Measurements from ENCODE around the gene ACTN2.

The ACTN2 gene

GRCh38 chr1:236744533-236744932 lies 58.2 kb downstream of the ACTN2 start:
- DNase-seq, result no peak

- no peak for DNase-seq
Measured at GRCh38 chr1:236746785-236747184, 60.5 kb downstream of the ACTN2 start.

- no peak for DNase-seq
Measured at GRCh38 chr1:236747311-236747985, 61.1 kb downstream of the ACTN2 start.

DNA sequence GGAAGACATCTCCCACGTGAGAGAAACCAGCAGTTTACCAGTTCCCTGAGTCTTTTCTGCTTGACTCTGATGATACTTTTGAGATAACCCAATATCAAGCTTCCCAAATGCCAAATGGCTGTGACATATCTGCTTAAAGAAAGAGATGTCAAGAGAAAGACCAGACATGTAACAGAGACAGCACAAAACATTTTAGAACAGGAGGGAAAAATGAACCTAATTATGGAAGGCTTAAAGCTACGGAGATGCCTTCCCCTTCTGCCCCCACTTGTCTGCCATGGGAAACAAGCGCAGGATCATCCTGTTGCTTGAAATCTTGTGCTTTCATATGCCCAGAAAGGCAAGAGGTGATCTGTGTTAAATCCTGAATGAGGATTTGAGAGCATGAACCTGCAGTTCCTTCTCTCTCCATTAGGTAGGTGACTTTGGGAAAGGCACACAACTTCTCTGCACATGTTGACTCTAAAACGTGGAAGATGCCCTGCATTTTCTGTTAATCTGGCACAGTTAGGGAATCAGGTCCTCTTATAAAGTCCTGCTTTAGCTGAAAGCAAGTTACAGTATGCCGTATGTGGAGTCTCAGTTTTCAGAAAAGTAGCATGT lies 62.1 kb downstream of the ACTN2 start:
- no peak for DNase-seq

DNA sequence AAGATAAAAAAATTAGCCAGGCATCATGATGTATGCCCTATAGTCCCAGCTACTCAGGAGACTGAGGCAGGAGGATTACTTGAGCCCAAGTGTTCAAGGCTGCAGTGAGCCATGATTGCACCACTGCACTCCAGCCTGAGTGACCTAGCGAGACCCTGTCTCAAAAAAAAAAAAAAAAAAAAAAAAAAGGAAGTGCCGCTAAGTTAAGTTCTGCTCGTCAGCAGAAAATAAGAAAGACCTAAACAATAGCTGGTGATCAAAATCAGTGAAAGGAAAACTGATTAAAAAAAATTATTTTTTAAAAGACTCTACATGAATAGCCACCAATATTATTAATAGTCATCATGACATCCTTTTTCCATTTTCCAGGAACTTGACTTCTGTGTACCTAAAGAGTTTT lies 64.6 kb downstream of the ACTN2 start:
- no peak for DNase-seq

DNA sequence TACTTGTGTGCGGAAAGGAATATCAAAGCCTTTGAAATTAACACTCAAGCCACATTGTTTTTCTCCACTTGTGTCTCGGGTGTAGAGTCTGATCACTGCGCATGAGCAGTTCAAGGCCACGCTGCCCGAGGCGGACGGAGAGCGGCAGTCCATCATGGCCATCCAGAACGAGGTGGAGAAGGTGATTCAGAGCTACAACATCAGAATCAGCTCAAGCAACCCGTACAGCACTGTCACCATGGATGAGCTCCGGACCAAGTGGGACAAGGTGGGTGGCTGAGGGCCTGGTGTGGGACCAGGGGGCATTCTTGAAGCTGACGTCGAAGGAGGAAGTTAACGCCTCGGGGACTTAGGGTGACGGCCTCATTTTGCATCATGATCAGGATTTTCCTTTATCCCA lies 65.1 kb downstream of the ACTN2 start:
- no peak for DNase-seq

DNA sequence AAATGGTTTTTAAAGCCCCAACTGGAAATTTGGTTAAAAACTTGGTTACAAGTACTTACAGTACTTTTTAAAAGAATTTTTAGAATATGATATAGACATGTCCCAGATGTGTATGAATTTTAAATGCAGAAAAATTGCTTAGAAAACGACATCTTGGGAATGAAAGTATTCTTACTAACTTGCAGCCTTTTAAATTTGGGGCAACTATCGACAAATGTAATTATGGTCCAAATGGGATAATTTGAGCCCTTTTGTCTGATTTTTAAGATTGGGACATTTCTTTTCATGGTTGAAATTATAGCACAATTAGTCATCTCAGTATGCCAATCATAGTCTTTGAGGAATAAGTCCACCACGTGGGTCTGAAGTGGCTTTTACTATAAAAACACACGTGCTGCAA lies 65.6 kb downstream of the ACTN2 start:
- no peak for DNase-seq

DNA sequence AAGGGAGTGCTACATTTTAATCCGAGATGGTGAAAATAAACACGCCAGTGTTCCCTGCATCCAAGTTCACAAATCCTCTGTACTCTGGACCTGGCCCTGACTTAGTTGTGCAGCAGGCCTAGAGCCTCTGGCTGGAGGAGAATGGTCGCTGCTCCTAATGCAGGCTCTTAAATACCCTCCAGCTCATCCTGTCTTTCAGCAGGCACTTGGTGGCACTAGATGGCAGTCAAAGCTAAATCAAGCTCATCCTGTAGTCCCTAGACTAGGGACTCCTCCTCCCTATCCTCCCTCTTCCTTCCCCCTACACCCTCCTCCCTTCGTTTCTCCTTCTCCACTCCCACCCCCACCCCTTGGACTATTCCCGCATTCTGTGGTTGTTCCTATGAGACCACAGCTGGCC lies 67.2 kb downstream of the ACTN2 start:
- no peak for DNase-seq

GRCh38 chr1:236753964-236754363 lies 67.7 kb downstream of the ACTN2 start:
- DNase-seq, result no peak

DNA sequence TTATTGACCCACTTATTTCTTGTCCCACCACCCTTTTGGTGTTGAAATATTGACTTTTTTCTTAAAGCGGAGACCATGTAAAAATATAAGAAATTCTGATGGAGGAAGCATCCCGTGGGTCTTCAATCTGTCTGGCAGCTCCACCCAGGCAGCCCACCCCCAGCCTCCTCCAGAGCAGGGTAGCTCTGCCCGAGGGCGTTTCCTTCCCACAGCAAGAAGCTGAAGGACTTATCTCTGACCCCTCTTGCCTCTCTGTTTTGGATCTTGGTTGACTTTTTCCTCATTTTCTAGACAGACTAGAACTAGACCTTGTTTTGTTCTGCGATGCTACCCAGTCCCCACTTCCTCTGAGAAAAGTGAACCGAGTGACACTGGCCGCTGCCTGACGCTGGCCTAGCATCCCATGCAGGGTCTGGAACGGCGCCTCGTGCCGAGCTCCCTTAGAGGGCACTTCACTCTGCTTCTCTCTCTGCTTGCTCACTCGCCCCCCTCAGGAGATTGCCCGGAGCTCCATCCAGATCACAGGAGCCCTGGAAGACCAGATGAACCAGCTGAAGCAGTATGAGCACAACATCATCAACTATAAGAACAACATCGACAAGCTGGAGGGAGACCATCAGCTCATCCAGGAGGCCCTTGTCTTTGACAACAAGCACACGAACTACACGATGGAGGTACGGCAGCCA lies 68.4 kb downstream of the ACTN2 start:
- no peak for DNase-seq

DNA sequence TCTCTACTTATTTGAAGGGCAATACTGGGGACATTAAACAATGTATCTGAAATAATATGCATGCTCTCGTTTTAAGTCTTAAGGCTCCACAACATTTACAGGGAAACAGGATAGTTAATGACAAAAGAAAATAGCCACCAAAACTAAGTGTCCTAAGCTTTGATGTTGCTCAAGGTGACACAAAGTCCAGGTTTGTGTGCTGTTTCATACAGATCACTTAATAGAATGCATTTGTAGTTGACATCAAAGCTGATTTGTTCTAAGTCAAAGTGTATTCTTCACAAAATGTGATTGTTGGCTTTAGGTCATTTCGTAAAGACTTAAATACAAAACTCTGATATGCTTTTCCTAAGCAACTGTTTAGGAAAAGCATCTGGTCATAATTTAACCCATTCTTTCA lies 71.3 kb downstream of the ACTN2 start:
- no peak for DNase-seq

DNA sequence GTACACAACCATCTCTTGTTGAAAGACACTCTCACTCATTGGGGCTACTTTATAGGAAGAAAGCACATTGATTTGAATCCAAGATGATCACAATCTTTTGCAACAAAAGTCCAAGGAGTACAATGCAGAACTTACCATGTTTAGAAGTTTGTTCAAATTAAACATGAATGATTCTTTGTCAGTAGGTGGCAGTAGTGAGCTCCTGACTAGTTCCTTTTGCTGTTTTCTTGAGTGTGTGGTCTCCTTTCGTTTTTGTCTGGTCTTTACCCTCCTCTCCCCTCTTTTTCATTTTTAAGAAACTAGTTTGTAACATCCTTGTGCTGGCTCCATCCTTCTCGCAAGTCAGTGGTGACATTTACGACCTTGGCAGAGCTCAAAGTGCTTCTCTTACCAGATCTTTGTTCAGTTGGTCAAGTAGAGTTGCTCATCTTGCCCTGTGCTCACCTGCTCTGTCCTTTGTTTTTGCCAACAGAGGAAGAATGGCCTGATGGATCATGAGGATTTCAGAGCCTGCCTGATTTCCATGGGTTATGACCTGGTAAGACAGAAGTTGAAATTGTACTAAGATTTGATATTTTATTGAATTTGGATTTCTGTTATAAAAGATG lies 73.1 kb downstream of the ACTN2 start:
- DNase-seq, result no peak

DNA sequence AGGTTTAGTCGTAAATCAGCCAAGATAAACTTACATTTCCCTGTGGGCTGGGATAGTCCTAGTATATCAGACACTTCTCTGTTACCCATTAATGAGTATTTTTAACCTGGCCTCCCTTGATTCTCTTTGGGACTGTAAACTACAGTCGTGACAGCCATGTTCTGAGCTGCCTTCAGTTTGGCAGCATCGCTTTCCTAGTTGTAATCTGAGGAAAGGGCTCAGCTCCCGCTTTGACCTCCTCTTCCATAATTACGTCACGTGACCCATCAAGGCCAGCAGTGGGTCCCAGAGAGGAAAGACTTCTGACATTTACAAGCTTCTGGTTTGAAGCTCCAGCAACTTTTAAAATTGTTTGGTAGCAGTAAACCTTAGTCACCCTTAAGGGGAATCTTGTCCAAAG lies 74.2 kb downstream of the ACTN2 start:
- no peak for DNase-seq

- DNase-seq, result no peak
Measured at GRCh38 chr1:236760986-236761385, 74.7 kb downstream of the ACTN2 start.

DNA sequence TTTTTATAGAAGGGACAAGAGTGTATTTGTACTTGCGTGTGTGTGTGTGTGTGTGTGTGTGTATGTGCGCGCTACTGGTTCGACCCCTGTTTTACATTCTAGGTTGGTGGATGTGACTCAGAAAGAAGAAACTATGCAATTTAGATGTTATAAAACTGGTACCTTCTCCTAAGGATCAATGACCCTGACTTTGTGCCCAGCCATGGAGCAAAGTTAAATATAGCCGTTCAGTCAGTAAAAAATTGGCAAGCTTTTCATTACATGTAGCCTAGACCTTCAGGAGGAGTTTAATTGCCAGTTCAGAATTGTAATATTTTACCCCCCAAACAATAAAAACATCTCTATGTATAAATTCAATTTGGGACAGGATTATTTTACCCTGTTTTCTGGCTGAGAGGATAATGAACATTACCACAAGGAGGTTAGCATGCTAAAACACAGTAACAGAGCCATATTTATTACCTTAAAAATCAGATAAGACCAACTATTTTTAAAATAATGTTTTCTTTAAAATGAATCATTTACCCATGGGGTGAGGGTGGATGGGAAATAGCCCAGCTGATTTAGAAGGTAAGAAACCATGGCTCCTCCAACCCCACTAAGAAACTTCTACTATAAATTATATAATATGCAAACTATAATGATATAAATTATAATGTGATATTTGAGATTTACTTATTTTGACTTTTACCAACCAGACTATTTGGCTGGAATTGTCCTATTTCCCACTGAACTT lies 75.3 kb downstream of the ACTN2 start:
- DNase-seq, result no peak

DNA sequence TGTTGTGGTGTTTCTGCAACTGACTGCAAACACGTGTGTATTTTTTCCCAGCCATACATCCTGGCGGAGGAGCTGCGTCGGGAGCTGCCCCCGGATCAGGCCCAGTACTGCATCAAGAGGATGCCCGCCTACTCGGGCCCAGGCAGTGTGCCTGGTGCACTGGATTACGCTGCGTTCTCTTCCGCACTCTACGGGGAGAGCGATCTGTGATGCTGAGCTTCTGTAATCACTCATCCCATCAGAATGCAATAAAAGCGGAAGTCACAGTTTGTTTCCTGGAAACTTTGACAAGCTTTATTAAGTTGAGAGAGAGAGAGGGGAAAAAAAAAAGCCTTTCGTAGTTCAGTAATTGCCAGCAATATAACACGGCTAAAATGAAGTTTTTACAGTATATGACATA lies 76.1 kb downstream of the ACTN2 start:
- DNase-seq, result no peak

- DNase-seq, result no peak
Measured at GRCh38 chr1:236765831-236766230, 79.5 kb downstream of the ACTN2 start.

DNA sequence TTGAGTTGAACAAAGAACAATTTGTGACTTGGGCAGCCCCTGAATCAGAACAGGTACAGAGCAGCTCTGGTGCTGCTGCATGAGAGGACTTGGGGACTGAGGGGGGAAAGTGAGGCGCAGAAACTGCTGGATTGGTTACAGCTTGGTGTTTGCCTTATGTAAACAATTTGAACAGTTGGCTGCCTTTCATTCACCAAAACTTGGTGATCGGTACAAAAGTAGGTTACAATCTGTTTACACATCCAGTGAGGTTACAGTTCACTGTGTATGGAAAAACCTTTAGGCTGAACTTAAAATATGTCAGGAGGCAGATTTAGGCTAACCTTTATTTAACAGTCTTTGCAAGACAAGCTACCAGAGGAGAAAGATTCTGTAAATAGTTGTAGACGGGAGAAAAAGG lies 80.2 kb downstream of the ACTN2 start:
- DNase-seq, result no peak

- no peak for DNase-seq
Measured at GRCh38 chr1:236767276-236767675, 81.0 kb downstream of the ACTN2 start.

DNA sequence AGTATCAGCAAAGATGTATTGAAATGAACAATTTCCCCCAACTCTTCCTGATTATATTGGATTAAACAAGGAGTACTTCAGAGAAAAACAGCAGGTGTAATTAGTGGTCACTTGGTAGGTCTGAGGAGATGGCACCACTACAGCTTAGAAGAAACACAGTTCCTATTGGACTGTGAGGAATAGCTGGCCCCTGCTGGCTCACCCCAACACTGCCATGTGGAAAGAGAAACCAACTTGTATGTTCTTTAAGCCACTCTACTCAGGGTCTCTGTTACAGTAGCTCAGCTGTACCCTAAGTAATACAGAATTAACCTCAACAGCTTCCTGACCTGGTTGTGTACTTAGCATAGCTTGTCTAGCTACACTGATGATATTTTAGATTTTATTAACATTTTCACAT lies 82.3 kb downstream of the ACTN2 start:
- no peak for DNase-seq

DNA sequence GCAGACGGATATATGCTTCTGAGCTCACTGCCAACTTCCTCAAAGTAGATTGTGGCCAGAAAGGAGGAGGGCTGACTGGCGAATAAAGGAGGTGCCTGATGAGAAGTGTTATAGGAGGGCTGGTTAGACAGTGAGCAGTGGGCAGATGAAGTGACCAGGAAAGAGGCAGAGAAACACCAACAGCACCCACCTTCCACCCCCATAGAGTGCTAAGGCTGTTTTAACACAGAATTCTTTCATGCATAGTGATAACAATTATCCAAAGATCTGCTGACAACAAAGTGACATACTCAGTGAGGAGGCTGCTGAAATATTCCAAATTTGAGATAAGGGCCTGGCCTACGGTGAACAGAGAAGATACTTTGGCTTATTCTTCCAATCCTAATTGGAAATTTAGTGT lies 87.6 kb downstream of the ACTN2 start:
- no peak for DNase-seq

DNA sequence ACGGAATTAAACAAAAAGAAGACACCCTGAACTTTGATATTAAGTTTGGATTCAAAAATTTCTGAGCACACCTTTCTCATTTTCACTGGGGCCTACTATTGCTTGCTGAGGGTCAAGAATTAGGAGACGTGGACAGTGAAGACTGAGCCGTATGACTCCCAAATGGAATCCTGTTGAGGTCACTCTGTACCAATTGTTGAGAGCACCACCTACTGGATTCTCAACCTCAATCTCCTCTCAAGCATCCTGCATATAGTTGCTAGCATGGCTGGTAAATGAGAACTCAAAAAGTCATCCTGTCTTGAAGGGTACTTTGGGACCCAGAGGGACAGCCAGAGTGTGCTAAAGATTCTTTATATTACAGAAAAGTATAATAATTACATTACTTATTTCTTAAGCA lies 88.6 kb downstream of the ACTN2 start:
- DNase-seq, result no peak

- no peak for DNase-seq
Measured at GRCh38 chr1:236779312-236779711, 93.0 kb downstream of the ACTN2 start.

Measured in activated CD8-positive, alpha-beta memory T cell treated with anti-CD3 and anti-CD28 coated beads for 24 hours (primary cell).